ENCODE measurements around the gene SNRPE. TPM values are rescaled to one million over a fixed set of nuclear protein-coding genes. Genes with fewer than 3 reads are reported as not detected.

Gene SNRPE
- total RNA-seq, 1 experiment from 2014 or later: 288 TPM

- no peak for TF ChIP-seq CTCF (IDR thresholded peaks at IDR 0.05 in 2 of 3, conservative IDR thresholded peaks at IDR 0.05 in 1 of 3; ENCODE audit: borderline replicate concordance in 1 of 3, insufficient read depth in 1 of 3, low read depth in 2 of 3, low read length in 2 of 3)
- TF ChIP-seq POLR2A (IDR thresholded peaks at IDR 0.05; ENCODE audit: borderline replicate concordance, extremely low read depth, insufficient read depth, insufficient read length): no peak
- TF ChIP-seq CBX3 (IDR thresholded peaks at IDR 0.05; ENCODE audit: low read depth): no peak
- TF ChIP-seq TCF7L2 (IDR thresholded peaks at IDR 0.05; ENCODE audit: borderline replicate concordance, extremely low read depth, insufficient read depth, insufficient read length): no peak
- Histone ChIP-seq H3K4me2 (ENCODE audit: low read length) (no peak overlapping the region), H3K27me3 (ENCODE audit: insufficient read depth, low read length) (no peaks in the 10 kb centered on the region), H3K4me3 (replicated peaks in 1 of 2; ENCODE audit: low read depth in 1 of 2, low read length in 2 of 2) (no peak overlapping the region), H3K4me1 (ENCODE audit: control insufficient read depth in 1 of 2, insufficient read depth in 2 of 2, low read length in 2 of 2) (peaks cover 17 to 32% of the 10 kb centered on the region in 2 experiments), H3K27ac (ENCODE audit: low read depth, low read length) (no peak overlapping the region), H3K9me3 (ENCODE audit: control insufficient read depth in 1 of 2, insufficient read depth in 1 of 2, low read depth in 1 of 2, low read length in 2 of 2) (no peaks in the 10 kb centered on the region), H3K9me2 (ENCODE audit: insufficient read depth) (no peaks in the 10 kb centered on the region), H3K9ac (ENCODE audit: low read length) (no peak overlapping the region), H3K79me2 (ENCODE audit: insufficient read depth, low read length) (no peaks in the 10 kb centered on the region), H4K20me1 (ENCODE audit: insufficient read depth) (no peaks in the 10 kb centered on the region), H3K36me3 (ENCODE audit: control insufficient read depth in 1 of 2, insufficient read depth in 2 of 2, low read length in 2 of 2) (no peaks in the 10 kb centered on the region), H2AFZ (ENCODE audit: low read depth, low read length, poor library complexity, severe bottlenecking) (no peak overlapping the region)
- intact Hi-C loops (cut with micrococcal nuclease): loop anchor here (10.0 kb wide), 1 partner anchor 150 kb away; no protein-coding TSS in a partner anchor
- no TSS peak for BruUV-seq (replicated peaks)
- no peak for ATAC-seq
- DNase-seq (ENCODE audit: low read depth, low spot score): no peak
- ChIA-PET POLR2A (no interaction called here), CTCF (no interaction called here), RAD21 (ENCODE audit: low non-redundant PET in 1 of 2, low total read pairs in 2 of 2, uncharacterized antibody in 2 of 2, unreplicated experiment in 2 of 2) (no interaction called here)
Measured at GRCh38 chr1:203905275-203905674, 43.9 kb downstream of the SNRPE start.

- Histone ChIP-seq H3K9me2 (ENCODE audit: insufficient read depth) (no peaks in the 10 kb centered on the region), H3K4me3 (replicated peaks in 1 of 2; ENCODE audit: low read depth in 1 of 2, low read length in 2 of 2) (peak overlapping the region in 1 of 2 experiments; percentile 19; a peak in 2 of 4 replicates), H3K36me3 (ENCODE audit: control insufficient read depth in 1 of 2, insufficient read depth in 2 of 2, low read length in 2 of 2) (no peaks in the 10 kb centered on the region), H4K20me1 (ENCODE audit: insufficient read depth) (no peaks in the 10 kb centered on the region), H3K27me3 (ENCODE audit: insufficient read depth, low read length) (no peaks in the 10 kb centered on the region), H3K9me3 (ENCODE audit: control insufficient read depth in 1 of 2, insufficient read depth in 1 of 2, low read depth in 1 of 2, low read length in 2 of 2) (no peaks in the 10 kb centered on the region), H3K79me2 (ENCODE audit: insufficient read depth, low read length) (no peaks in the 10 kb centered on the region), H3K27ac (ENCODE audit: low read depth, low read length) (peak overlapping the region; percentile 60; the same call in 1 of the 2 replicates), H3K4me2 (ENCODE audit: low read length) (peak overlapping the region; percentile 61), H3K9ac (ENCODE audit: low read length) (peak overlapping the region; percentile 35; the same call in 1 of the 2 replicates), H3K4me1 (ENCODE audit: control insufficient read depth in 1 of 2, insufficient read depth in 2 of 2, low read length in 2 of 2) (peaks cover 17 to 32% of the 10 kb centered on the region in 2 experiments), H2AFZ (ENCODE audit: low read depth, low read length, poor library complexity, severe bottlenecking) (peak overlapping the region; percentile 98)
- CTCF ChIA-PET: no interaction called here
- ATAC-seq (peak; percentile 92), DNase-seq (ENCODE audit: low read depth, low spot score) (peak; percentile 66)
- POLR2A ChIA-PET: no interaction called here
- RAD21 ChIA-PET (ENCODE audit: low non-redundant PET in 1 of 2, low total read pairs in 2 of 2, uncharacterized antibody in 2 of 2, unreplicated experiment in 2 of 2): no interaction called here
- intact Hi-C loops (cut with micrococcal nuclease): loop anchor here (10.0 kb wide), 1 partner anchor 148 kb away; no protein-coding TSS in a partner anchor
- TF ChIP-seq FOSL1 (IDR thresholded peaks at IDR 0.05; ENCODE audit: low read depth) (peak; percentile 95), ELF1 (IDR thresholded peaks at IDR 0.05; ENCODE audit: borderline replicate concordance, low read depth) (no peak), CEBPB (IDR thresholded peaks at IDR 0.05; ENCODE audit: low read depth) (peak; percentile 81), TCF7L2 (IDR thresholded peaks at IDR 0.05; ENCODE audit: borderline replicate concordance, extremely low read depth, insufficient read depth, insufficient read length) (no peak), CBX3 (IDR thresholded peaks at IDR 0.05; ENCODE audit: low read depth) (peak; percentile 74; the same call in 1 of the 2 replicates), SP1 (IDR thresholded peaks at IDR 0.05; ENCODE audit: low read depth) (peak; percentile 73), SRF (IDR thresholded peaks at IDR 0.05; ENCODE audit: low read depth) (0 out of 2 replicates have a peak, but pooled peaks have one; percentile 34), RAD21 (IDR thresholded peaks at IDR 0.05; ENCODE audit: low read depth) (0 out of 2 replicates have a peak, but pooled peaks have one; percentile 13), EZH2 (IDR thresholded peaks at IDR 0.05) (no peak), EGR1 (IDR thresholded peaks at IDR 0.05; ENCODE audit: low read depth) (0 out of 2 replicates have a peak, but pooled peaks have one; percentile 39), JUND (IDR thresholded peaks at IDR 0.05) (peak; percentile 86)
- no TSS peak for BruUV-seq (replicated peaks)
Measured at GRCh38 chr1:203906932-203907331, 45.5 kb downstream of the SNRPE start.
